Hematopoietic multipotent progenitor cell (in vitro differentiated cells): ENCODE data around the gene ROPN1L. TPM values are rescaled to one million over a fixed set of nuclear protein-coding genes. Genes with fewer than 3 reads are reported as not detected.

Experiments used
- DNase-seq, 3 donors: peaks; one replicate each; pipeline ENCODE4 v3.0.0-alpha.2; 2011 to 2015; ENCODE audit warnings: low read depth in 2 of 3, low spot score in 2 of 3
- total RNA-seq: library from RNA; depleted of rRNA; stranded (reverse); fragments of >200 nt; gene quantifications from one replicate; pipeline ENCODE4 v1.2.3, GENCODE V29; 2012

The ROPN1L gene
- total RNA-seq, 1 donor, result 1.9 TPM

DNA sequence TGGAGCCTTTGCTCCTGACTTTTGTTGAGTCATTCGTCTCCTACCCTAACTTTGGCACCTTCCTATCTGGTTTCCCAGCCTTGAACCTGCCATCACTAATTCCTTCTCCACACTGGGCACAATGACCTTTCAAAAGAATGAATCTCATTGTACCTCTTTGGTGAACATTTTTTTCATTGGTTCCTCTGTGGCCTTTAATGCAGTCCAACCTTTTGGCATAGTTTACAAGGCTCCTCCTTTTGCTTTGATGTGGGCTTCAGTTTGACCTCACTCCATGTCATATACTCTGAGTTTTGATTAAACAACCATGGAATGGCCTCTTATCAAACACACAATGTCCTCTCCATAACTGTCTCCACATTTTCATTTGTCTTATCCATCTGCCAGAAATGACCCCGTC lies 14.5 kb upstream of the ROPN1L start:
- DNase-seq, result no peak

GRCh38 chr5:10427978-10428377 lies 13.7 kb upstream of the ROPN1L start:
- DNase-seq, result no peak

- no peak for DNase-seq
Measured at GRCh38 chr5:10431415-10431814, 10.3 kb upstream of the ROPN1L start.

DNA sequence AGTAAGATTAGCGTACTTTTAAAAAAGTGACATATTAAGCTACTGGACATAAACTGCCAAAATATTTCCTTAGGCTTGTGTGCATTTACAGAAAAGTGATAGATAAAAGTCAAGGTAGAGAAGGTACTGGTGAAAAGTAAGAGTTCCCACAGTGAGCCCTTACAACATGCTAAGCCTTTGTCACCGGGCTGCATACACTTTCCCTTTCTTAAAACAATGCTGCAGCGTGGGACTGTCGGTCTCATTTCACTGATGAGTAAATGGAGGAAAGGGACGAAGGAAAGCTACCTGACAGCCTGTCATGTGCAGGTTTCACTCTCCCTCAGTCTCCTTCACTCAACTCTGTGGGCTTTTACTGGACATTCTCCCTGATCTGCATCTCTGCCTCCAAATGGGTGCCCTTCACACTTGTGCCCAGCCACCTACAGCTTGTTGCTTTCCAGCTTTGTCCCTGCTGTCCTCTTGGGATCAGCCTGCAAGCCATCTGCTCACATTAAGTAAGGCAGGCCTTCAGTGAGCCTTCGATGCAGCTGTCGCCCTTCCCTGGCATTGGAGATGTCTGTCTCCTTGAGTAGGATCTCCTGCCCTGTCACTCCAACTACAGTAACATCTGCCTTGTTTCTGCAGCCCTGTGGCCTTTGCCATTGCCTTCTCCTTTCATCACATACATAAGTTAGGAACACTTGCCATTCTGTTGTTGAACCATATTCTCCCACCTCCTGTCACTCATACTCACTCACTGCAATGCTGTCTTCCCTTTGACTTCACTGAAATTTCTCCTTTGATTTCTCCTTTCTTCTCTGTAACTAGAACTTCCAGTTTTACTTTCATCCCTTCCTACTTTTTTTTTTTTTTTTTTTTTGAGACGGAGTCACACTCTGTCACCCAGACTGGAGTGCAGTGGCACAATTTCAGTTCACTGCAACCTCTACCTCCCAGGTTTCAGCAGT lies 9.3 kb upstream of the ROPN1L start:
- no peak for DNase-seq

GRCh38 chr5:10434392-10434791 lies 7.3 kb upstream of the ROPN1L start:
- DNase-seq, result no peak

GRCh38 chr5:10438301-10438700 lies 3.4 kb upstream of the ROPN1L start:
- DNase-seq, result no peak

DNA sequence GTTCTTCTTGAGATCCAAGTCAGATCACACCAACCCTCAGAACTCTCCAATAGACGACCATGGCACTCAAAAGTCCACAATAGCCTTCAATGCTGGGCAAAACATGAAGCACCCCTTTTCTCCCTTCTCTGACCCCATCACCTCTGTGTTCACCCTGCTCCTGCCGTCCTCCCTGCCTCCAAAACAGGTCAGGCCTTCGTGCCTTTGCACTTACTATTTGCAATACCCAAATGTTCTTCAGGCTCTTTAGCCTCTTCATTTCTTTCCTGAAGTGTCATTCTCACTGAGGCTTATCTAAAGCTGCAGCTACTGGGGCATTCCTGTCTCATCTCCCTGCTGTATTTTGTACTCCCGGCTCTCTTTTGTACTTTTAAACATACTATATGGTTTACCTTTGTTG lies 2.0 kb upstream of the ROPN1L start:
- no peak for DNase-seq

GRCh38 chr5:10440367-10440990 lies 1.2 kb upstream of the ROPN1L start:
- no peak for DNase-seq

DNA sequence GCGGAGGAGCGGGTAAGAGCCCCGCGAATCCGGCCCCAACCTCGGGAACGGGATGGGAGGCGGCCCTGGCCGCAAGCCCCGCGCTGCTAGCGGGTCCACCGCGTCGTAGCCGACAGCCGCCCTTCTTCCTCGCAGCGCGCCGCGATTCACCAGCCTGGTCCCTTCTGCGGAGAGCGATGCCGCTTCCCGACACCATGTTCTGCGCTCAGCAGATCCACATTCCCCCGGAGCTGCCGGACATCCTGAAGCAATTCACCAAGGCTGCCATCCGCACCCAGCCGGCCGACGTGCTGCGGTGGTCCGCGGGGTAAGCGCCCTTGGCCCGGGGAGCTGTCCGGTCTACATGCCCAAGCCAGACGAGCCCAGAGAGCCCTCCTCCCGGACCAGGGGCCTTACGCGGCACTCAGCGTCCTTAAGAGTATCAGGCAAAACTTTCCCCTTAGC lies 335 bp downstream of the ROPN1L start:
- no peak for DNase-seq

DNA sequence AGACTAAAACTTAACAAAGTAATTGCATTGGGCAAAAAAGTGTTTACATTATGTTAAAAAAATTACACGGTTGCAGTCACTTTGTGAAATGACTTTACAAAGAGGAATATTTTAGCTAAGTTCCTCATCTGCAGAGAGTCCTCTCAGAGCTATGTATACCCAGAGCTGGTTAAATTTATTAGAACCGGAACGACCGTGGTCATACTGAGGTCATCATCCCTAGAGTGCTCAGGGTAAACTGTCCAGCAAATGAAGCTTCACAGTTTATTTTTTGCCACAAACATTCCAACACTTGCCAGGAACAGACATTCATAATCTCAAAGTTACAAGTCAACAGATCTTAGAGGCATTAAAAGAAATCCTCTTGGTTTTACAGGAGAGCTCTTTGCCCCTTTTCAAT lies 897 bp downstream of the ROPN1L start:
- DNase-seq, result peak in 1 of 3 donors; percentile 32

DNA sequence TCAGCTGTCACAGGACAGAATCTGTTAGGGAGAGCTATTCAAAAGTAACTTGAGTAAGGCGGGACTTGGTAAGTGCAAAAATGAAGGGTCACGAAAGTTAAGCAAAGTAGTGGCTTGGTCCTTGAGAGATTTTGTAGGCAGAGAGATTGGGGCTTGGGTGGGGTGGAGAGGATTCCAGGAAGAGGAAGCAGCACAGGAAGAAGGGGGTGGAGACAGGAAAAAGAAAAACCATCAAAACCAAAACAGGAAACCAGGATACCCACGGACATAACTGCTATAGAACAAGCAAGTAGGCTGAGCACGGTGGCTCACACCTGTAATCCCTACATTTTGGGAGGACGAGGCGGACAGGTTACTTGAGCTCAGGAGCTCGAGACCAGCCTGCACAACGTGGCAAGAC lies 3.7 kb downstream of the ROPN1L start:
- DNase-seq, result peak in 1 of 3 donors; percentile 27

DNA sequence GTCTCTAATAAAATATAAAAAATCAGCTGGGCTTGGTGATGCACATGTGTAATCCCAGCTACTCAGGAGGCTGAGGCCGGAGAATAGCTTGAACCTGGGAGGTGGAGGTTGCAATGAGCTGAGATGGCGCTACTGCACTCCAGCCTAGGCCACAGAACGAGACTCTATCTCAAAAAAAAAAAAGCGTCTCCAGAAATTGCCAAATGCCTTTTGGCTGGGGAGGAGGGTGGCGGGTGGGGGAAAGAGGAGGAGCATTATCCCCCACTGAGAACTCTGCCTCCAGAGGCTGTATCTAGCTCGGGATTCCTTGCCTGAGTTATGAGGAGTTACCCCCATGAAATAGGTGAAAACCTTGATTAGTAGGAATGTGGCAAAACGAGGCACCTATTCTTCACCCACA lies 4.8 kb downstream of the ROPN1L start:
- DNase-seq, result no peak

GRCh38 chr5:10447041-10447440 lies 5.4 kb downstream of the ROPN1L start:
- no peak for DNase-seq

GRCh38 chr5:10448754-10449360 lies 7.2 kb downstream of the ROPN1L start:
- DNase-seq, result no peak

DNA sequence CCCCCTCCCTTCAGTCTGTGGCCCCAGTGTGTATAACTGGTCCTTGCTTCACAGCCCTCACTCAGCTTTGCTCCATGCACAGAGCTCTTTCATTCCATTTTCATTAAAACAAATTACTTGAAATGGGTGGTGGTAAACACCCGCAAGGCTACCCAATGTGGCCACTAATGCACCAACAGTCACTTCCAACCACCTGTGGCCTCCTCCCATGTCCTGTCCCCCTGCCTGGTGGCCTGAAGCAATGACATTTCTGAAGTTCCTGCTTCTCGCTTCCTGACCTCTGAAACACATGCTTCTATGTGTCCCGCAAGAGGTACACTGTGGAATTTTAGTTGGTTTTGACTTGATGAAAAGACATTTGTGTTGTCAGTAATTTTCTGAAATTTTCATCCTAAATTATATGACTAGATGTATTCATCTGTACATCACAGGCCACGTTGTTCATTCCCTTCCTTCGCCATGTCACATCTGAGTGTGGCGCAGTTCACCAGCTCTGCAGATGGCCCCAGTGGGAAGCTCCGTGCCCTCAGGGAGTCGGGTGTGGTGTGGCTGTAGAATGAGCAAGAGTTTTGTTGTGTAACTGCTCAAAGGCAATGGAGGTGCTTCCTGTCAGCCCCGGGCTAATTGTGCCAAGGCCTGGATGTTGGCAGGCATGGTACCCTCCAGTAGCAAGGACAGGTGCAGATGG lies 9.6 kb downstream of the ROPN1L start:
- DNase-seq, result no peak

- DNase-seq, result peak in 2 of 3 donors; percentile 72 to 88
Measured at GRCh38 chr5:10452768-10453331, 11.2 kb downstream of the ROPN1L start.

DNA sequence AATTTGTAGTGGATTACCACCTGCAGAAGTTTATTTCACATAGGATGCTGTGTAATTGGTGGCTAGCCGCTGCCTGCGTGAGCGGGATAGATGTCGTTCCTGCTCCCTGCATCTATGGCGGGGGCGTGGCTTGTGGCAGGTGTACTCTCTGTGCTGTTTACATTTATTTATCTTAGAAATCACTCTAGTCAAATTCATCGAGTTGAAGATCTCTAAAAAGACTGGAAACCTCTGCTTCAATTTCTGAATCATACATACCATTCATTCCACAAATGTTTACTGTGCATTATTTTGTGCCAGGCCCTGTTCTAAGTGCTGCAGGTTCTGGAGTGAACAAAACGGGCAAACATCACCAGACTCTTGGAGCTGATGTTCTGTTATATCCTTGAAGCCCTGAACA lies 11.9 kb downstream of the ROPN1L start:
- no peak for DNase-seq

DNA sequence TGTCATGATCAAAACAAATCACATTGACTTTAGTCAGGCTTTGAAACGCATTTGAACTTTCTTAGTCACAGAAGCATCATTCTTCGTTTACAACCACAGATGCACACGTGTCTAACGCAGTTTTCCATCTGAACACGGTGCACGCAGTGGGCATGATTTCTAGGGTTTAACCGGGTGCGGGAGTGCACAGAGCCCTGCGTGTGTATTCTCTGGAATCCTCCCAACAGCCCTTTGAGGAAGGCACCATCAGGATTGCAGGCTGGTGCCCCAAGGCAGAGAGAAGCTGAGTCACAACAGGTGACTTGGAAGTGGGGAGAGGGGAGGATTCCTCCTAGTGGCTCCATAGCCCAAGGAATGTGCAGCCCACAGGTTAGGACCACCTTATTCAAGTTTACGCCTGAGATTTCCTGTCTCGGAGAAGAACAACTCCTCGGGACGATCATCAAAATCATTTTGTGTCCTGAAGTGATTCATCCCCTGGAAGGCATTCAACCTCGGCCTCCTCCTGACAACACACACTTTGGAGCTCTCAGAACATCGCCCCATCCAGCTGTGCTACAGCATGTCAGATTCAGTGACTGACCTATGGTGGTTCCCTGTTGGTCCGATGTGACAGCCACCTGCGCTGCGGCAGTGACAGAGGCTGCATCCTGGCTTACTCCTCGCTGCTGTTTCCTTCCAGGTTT lies 13.1 kb downstream of the ROPN1L start:
- no peak for DNase-seq

- no peak for DNase-seq
Measured at GRCh38 chr5:10455277-10455670, 13.6 kb downstream of the ROPN1L start.
